GM18907 (cell line): ENCODE measurements around the gene DPP10.

ENCODE experiments used
- ATAC-seq: cut with Tn5 transposase; IDR thresholded peaks from one replicate; pipeline ENCODE4 v1.9.1; 2021; ENCODE audit warnings: mild to moderate bottlenecking, moderate library complexity; ENCODE audit not compliant: unreplicated experiment

The DPP10 gene

GRCh38 chr2:115115135-115115534 is 672.7 kb downstream of the DPP10 start:
- no peak for ATAC-seq

DNA sequence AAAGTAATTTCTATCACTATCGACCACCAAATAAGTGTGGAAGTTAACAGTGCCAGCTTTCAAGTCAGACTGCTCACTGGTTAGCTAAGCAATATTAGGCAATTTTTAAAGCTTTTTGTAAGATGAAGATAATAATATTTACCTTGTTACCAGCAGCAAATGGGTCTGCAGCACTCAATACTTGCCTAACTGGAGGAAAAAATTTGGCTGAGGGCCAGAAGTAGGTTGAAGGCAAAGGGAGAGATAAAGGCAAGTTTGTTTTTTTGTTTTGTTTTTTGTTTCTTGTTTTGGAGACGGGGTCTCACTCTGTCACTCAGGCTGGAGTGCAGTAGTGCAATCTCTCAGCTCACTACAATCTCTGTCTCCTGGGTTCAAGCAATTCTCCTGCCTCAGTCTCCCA is 675.9 kb downstream of the DPP10 start:
- ATAC-seq, result no peak

GRCh38 chr2:115119086-115119485 is 676.6 kb downstream of the DPP10 start:
- no peak for ATAC-seq

DNA sequence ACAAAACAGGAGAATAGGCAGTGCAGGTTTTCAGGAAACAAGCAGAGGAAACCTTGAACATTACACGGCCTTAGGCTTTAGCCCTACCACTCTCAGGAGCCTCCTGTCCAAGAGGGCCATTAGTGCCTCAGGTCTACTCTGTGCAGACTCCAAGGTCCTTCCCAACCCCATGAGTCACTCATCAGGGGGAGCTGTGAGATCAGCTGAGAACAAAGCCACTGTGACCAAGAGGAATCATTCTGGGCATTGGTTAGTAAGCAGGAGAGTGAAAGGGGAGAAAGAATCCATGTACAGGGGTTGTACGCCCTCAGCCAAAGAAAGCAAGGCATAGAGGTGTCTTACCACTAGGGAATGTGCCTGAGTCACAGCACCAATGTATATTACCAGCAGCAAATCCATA is 680.3 kb downstream of the DPP10 start:
- no peak for ATAC-seq

GRCh38 chr2:115124817-115125216 is 682.4 kb downstream of the DPP10 start:
- ATAC-seq, result no peak

DNA sequence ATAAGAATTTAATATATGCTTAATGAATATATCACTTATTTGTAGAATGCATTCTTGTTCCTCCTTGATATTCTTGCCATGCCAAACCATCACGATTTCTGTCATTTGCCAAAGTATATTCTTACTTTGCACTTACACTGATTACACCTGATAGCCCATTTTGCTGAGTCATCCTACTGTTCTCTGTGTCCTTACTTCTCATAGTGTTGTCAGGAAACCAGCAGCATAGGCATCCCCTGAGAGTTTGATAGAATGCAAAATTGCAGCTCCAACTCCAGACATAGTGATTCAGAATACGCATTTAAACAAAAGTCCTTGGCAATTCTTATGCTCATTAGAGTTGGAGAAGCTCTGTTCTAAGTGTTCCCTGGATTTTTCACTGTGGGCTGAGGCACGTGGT is 687.1 kb downstream of the DPP10 start:
- ATAC-seq, result no peak

DNA sequence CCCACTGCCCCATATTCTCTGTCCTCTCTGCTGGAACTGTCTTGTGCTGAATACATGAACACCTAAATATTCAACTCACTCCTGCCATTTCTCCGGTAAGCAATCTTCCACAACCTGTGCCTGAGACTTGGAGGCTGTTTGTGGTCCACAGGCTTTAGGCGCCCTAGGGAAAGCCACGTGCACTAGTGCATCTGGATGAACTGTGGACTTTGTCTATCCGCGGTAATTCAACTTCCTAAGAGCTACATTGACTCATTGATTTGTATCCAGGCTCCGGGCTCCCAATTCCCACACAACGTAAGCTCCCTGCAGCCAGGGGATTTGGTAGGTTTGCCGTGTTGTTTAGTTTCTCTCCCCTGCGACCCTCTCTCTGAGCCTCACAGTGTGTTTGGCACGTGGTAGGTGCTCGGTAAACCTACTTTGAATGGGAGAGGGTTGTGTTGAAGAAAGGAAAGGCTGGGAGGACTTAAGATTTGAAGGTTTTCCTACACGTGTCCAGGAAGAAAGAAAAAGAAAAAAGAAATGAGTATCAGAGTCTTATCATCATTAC is 718.2 kb downstream of the DPP10 start:
- ATAC-seq, result no peak

DNA sequence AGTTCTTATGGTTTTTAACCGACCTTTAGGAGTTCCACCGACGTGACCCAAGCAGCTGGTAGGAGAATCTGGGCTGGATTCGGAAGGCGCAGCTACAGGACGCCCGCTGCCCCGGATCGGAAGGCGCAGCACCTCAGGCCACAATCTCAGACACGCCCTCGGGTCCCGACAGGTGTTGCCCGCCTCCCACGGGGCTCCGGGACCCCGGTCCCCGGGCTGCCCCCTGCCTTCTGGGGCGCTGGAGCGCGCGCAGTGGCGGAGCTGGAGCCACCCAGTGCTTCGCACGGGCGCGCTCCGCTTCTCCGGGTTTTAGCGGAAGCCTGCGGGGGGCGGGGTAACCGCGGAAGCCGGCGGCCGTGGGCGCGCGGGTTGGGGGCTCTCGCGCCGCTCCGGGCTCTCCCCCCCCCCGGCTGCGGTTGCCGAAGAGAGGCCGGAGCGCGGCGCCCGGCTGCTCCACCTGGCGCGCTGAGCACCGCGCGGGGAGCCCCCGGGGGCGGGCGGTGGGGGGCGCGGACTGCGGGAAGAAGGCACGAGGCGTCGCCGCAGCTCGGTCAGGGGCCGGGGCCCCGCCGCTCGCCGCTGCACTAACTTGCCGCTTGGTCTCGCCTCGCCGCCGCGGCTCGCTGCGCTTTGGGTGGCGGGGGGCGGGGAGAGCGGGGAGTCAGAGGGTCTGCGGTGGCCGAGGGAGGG is 718.8 kb downstream of the DPP10 start:
- no peak for ATAC-seq

- ATAC-seq, result no peak
Measured at GRCh38 chr2:115161771-115162493, 719.5 kb downstream of the DPP10 start.

GRCh38 chr2:115162494-115163293 is 720.3 kb downstream of the DPP10 start:
- no peak for ATAC-seq

DNA sequence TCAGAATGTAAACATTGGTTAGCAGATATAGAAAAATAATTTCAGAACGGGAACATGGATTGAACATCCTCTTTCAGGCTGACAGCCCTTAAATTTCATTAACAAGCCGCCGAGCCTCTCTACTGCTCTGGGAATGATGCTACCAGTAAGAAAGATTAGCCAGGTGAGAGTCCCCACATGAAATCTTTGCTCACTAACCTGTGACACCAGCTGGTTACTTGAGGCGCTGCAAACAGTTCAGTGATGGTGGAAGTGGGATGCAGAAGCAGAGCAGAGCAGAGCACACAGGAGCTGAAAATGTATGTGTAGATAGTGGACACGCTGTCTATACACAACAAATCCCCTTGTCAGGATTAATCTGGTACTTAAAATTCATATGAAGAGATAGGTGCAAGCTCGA is 721.1 kb downstream of the DPP10 start:
- ATAC-seq, result no peak

DNA sequence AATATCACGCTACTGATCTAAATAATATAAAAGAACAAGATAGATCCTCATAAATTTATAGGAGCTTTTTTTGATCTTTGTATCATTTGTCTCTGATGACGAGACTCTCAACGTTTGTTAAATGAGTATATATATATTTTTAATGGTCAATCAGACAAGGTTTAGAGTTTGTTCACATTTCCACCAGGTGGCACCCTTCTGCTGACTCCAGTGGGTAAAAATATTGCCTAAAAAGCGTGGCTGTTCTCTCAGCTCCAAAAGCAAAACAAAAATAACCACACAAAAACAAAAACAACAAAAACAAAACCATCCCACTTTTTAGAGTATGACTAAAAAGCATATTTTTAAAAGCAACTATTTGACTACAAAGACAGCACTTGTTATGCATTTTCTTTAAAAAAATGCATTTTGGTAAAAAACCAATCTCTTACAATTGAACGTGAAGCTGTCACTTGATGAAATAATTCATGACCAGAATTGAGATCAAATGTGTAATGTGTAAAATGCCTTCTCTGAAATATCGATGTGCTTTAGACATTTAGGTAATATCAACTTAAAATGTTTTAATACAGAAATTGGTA is 723.2 kb downstream of the DPP10 start:
- ATAC-seq, result peak; percentile 64

GRCh38 chr2:115168457-115168856 is 726.0 kb downstream of the DPP10 start:
- no peak for ATAC-seq

GRCh38 chr2:115169814-115170213 is 727.4 kb downstream of the DPP10 start:
- no peak for ATAC-seq

- no peak for ATAC-seq
Measured at GRCh38 chr2:115171751-115172150, 729.3 kb downstream of the DPP10 start.

DNA sequence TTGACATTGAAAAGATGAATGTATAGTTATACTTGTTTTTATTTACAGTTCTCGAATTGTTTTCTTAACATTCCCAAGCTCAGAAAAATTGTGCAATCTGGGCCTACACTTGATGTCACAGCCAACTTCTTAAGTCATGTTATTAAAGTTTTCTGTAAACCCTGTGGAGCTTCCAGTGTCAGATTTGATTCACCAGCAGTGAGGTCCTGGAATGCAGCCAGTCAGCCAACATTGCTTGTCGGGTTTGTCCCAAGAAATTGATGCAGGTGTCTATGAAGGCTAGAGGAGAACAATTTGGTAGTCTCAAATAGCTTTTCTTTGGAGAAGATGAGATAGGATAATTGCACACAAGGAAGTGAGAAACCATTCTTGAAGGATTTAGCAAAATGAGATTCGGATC is 732.2 kb downstream of the DPP10 start:
- ATAC-seq, result no peak

- ATAC-seq, result no peak
Measured at GRCh38 chr2:115183144-115183543, 740.7 kb downstream of the DPP10 start.

DNA sequence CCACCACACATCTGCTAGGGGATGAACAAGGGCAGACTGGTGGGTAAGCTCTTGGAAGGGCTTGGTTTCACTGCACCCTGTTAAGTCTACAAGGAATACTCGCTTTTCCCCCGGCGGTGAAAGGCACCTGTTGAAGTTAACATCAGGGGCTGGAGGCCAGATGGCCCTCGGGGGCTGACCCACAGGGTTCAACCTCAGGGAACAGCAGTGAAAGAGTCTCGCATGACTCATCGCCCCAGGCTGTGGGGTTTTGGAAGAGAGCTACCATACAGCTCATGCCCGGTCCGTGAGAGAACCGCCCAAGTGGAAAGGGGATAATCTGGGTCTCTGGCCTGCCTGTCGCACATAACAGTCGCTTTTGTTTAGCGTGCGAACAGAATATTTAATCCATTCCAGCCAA is 748.0 kb downstream of the DPP10 start:
- ATAC-seq, result no peak

- no peak for ATAC-seq
Measured at GRCh38 chr2:115194623-115195022, 752.2 kb downstream of the DPP10 start.

DNA sequence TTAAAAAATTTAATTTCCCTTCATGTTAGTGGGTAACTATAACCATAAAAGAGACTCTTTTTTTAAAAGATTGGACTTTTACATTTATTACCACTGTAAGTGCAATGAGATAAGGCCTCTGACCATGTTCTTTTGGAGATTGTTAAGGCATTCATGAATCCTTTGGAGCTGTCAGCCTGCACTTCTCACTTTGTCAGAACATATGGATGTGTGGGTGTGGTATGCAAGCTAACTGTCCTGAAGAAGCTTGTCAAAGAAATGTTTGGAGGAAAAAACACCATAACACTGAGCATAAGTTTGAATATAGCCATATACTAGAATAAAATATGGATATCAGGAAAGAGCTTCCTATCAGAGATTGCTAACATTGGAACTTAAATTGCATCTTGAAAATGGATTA is 754.1 kb downstream of the DPP10 start:
- no peak for ATAC-seq

DNA sequence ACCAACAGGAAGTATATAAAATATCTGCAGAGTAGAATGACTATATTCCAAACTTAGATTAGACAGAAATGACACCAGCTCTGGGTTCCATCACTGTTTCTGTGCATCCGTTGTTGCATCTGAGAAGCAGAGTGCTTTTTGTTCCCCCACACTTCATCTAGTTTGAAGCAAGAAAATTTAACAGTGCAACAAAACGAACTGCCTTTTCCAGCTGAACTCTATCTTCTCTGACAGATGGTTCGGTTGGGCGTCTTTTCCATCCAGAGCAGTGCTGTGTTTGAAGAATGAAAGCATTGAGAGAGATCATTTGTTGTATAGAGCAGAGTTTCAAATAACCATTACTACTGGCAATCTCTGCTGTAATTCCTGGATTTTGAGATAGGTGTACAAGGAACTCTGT is 757.5 kb downstream of the DPP10 start:
- no peak for ATAC-seq
